BE2C (cell line): Measurements from ENCODE around the gene TVP23C.
A peak's percentile ranks its signal among the peaks of the same experiment; 100 is the strongest.

Experiments used
- DNase-seq: peaks from one replicate; pipeline ENCODE4 v3.0.0-alpha.2; 2020
- H3K27me3 ChIP-seq: fragments of 250-450 bp; sonication (Bioruptor Pico); 2 replicates; pipeline ENCODE4 v1.5.1; 2020; ENCODE audit warnings: mild to moderate bottlenecking
- H3K36me3 ChIP-seq: fragments of 250-450 bp; sonication (Bioruptor Pico); 2 replicates; pipeline ENCODE4 v1.5.1; 2020; ENCODE audit warnings: mild to moderate bottlenecking
- H3K4me1 ChIP-seq: fragments of 250-450 bp; sonication (Bioruptor Pico); 2 replicates; pipeline ENCODE4 v1.5.1; 2020
- H3K4me3 ChIP-seq: 2 replicates; pipeline ENCODE4 v1.5.1; 2011; ENCODE audit warnings: low read depth, low read length
- H3K9me3 ChIP-seq: fragments of 250-450 bp; sonication (Bioruptor Pico); 2 replicates; pipeline ENCODE4 v1.5.1; 2020
- TF ChIP-seq, protein P1 (sequence below): IDR thresholded peaks from 2 replicates; pipeline ENCODE4 v1.5.1; 2012; ENCODE audit warnings: mild to moderate bottlenecking, low read depth, low read length

TVP23C gene

DNA sequence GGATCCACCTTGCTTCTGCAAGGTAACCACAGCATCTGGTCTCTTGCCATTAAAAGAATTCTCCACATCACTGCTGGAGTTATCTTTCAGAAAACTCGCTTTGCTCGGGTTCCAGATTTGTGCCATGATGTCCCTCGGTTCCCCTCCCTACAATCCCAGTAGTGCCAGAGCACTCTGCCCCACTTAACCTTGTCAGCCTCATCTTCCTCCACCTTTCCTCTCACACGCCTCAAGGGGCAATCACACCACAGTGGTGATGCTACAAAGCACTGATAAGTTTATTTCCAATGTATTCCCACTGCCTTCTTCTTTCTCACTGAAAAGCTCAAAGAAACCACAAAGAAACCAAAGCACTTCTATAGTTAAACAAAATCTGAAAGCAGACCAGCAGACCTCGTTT is 84.4 kb downstream of the TVP23C start:
- no peaks in the 10 kb centered on the region for H3K27me3 ChIP-seq
- no peak for DNase-seq
- H3K9me3 ChIP-seq, result no peaks in the 10 kb centered on the region
- TF ChIP-seq, protein P1, sequence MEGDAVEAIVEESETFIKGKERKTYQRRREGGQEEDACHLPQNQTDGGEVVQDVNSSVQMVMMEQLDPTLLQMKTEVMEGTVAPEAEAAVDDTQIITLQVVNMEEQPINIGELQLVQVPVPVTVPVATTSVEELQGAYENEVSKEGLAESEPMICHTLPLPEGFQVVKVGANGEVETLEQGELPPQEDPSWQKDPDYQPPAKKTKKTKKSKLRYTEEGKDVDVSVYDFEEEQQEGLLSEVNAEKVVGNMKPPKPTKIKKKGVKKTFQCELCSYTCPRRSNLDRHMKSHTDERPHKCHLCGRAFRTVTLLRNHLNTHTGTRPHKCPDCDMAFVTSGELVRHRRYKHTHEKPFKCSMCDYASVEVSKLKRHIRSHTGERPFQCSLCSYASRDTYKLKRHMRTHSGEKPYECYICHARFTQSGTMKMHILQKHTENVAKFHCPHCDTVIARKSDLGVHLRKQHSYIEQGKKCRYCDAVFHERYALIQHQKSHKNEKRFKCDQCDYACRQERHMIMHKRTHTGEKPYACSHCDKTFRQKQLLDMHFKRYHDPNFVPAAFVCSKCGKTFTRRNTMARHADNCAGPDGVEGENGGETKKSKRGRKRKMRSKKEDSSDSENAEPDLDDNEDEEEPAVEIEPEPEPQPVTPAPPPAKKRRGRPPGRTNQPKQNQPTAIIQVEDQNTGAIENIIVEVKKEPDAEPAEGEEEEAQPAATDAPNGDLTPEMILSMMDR, result no peak
- no peaks in the 10 kb centered on the region for H3K4me1 ChIP-seq
- H3K4me3 ChIP-seq, result no peak overlapping the region
- no peaks in the 10 kb centered on the region for H3K36me3 ChIP-seq

DNA sequence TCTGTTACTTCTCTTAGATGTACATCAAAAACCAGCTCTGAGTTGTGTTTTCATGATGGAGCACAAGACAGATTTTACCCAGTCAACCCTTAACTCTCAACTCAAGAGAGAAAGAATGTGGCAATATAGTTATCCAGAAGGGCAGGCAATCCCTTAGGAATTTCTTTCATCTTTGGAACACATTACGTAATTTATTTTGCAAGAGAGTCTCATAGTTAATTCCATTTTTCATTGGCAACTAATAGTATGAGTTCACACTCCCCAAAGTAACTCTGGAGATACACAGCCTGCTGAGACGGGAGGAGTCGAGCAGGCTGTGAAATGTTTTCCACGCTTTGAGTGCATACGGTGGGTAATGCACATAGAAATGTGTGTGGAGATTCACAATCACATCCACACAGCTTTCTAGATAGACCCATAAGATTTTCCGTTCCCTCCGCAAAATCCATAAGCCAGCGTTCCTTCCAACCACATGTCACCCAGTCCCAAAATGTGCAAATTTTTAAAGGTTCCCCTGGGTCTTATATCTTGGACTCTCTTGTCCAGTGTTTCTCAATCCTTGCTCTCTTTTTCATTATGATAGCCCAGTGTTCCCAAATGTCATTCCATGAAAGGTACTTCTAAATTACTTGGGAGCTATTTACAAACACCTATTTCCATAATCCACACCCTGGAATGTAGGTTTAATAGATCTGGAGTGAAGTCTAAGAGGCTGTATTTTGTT is 87.5 kb downstream of the TVP23C start:
- TF ChIP-seq, protein P1, result no peak

DNA sequence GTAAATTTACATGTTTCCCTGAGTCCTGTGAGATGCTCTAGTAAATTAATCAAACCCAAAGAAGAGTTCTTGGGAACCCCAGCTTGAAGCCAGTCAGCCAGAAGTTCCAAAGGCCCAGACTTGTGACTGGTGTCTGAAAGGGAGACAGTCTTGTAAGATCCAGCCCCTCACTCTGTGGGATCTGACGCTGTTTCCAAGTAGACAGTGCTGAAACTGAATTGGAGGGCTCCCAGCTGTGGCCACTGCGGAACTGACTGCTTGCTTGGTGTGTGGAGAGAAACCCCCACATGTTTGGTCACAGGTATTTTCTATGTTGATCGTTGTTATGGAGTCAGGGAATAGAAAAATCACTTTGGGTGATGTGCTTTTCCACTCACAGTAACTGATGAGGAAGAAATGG is 90.4 kb downstream of the TVP23C start:
- no peak overlapping the region for H3K4me3 ChIP-seq
- no peaks in the 10 kb centered on the region for H3K36me3 ChIP-seq
- no peaks in the 10 kb centered on the region for H3K27me3 ChIP-seq
- TF ChIP-seq, protein P1, result no peak
- H3K9me3 ChIP-seq, result no peaks in the 10 kb centered on the region
- H3K4me1 ChIP-seq, result peaks cover 4% of the 10 kb centered on the region
- no peak for DNase-seq

More for the DNA sequence above, 87.5 kb downstream of the TVP23C start:
- DNase-seq, result no peak
- H3K9me3 ChIP-seq, result no peaks in the 10 kb centered on the region
- H3K27me3 ChIP-seq, result no peaks in the 10 kb centered on the region
- no peaks in the 10 kb centered on the region for H3K36me3 ChIP-seq
- no peaks in the 10 kb centered on the region for H3K4me1 ChIP-seq
- H3K4me3 ChIP-seq, result no peak overlapping the region

DNA sequence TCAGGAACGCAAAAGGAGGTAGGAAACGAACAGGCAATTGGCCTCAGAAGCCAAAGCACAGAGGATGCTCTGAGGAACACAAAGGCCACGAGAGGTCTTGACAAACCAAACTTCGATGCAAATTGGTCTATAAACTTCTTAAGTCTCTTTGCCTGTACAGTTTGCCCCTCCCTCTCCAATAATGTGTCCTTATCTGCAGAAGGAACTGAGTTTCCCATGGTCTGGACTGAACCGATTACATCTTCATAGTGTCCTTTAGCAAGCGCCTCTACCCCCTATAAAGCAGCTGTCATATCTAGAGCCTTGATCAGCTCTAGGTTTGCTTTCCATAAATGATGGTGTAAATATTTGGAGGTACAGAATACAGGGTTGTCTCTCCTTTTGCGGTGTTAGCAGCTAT is 92.7 kb downstream of the TVP23C start:
- Histone ChIP-seq H3K27me3 (no peaks in the 10 kb centered on the region), H3K4me3 (no peak overlapping the region), H3K9me3 (no peaks in the 10 kb centered on the region), H3K36me3 (no peaks in the 10 kb centered on the region), H3K4me1 (peaks cover 4% of the 10 kb centered on the region)
- TF ChIP-seq, protein P1, result no peak
- no peak for DNase-seq

DNA sequence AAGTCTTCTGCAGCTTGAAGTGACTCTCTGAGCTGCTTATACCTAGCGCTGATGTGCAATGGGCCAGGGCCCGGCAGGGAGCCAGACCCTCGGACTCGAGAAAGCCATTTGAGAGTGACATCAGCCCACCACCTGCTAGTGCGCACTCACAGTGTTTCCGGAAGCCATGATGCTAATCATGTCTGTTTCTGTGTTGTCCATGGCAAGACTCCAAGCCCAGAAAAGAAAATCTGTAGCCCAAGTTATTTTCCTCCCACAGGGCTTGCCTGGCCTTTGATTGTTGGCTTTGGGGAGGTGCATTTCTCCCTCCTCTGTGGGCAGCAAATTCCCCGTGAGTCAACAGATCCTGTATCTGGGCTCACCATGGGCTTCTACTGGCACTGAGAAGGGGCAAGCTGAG is 94.0 kb downstream of the TVP23C start:
- H3K4me3 ChIP-seq, result no peak overlapping the region
- TF ChIP-seq, protein P1, result no peak
- peaks cover 4% of the 10 kb centered on the region for H3K4me1 ChIP-seq
- H3K9me3 ChIP-seq, result no peaks in the 10 kb centered on the region
- H3K36me3 ChIP-seq, result no peaks in the 10 kb centered on the region
- DNase-seq, result peak; percentile 74
- no peaks in the 10 kb centered on the region for H3K27me3 ChIP-seq

DNA sequence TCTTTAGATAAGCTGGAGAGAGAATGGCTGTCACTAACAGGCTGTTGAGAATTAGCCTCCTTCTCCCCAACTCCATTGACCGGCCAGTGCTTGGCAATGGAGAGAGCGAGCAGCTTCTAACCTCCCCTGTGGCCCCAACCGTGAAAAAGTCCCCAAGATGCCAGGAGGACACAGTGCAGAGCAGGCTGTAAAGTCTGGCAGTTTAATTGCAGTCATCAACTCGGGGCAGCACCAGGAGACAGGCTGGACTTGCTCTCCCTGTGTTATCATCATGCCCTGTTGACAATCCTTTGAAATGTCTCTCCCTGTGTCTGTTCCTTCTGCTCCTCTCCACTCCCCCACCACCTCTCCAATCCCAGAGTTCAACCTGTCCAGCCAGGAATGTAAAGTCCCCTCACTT is 95.2 kb downstream of the TVP23C start:
- Histone ChIP-seq H3K4me3 (no peak overlapping the region), H3K4me1 (peaks cover 4% of the 10 kb centered on the region), H3K27me3 (no peaks in the 10 kb centered on the region), H3K9me3 (no peaks in the 10 kb centered on the region), H3K36me3 (no peaks in the 10 kb centered on the region)
- TF ChIP-seq, protein P1, result no peak
- DNase-seq, result no peak
